SK-N-SH (cell line): ENCODE measurements around the gene BTBD2. TPM values are rescaled to one million over a fixed set of nuclear protein-coding genes. Genes with fewer than 3 reads are reported as not detected.

Experiments used
- CTCF ChIA-PET: fragments of 300-600, 350-600 bp; formaldehyde crosslinking; extraction: SDS; loops from one replicate; lab custom pipeline; 2021; lab: Yijun Ruan, JAX
- POLR2A ChIA-PET: fragments of 350-600 bp; sonication (Branson Sonifier 250); formaldehyde crosslinking; extraction: SDS; loops from one replicate; lab custom pipeline; 2020; ENCODE audit warnings: antibody characterized with exemption, inconsistent platforms; lab: Yijun Ruan, JAX
- DNase-seq: peaks from one replicate; pipeline ENCODE4 v3.0.0; 2012
- H2AFZ ChIP-seq: fragments of 200-600 bp; sonication (generic); 2 replicates; pipeline ENCODE4 v1.8.1; 2016; ENCODE audit warnings: antibody characterized with exemption, mild to moderate bottlenecking, low read depth
- H3F3A ChIP-seq: fragments of 200-600 bp; sonication (generic); replicated peaks from 2 replicates; pipeline ENCODE3; 2016; ENCODE audit warnings: antibody characterized with exemption, mild to moderate bottlenecking; ENCODE audit not compliant: insufficient read depth
- H3K27ac ChIP-seq, 2 experiments: fragments of 200-500 bp in 1 of 2; fragments of 200-600 bp in 1 of 2; sonication (Bioruptor generic) in 1 of 2; sonication (generic), shearing (Covaris generic) in 1 of 2; 2 replicates each; pipeline versions ENCODE4 v1.5.1 to v1.6.1; 2014 to 2016; ENCODE audit warnings: low read depth in 2 of 2, inconsistent platforms in 1 of 2, low read length in 1 of 2, mild to moderate bottlenecking in 1 of 2, mixed read lengths in 1 of 2
- H3K27me3 ChIP-seq: fragments of 200-600 bp; sonication (generic), shearing (Covaris generic); 2 replicates; pipeline ENCODE4 v1.6.1; 2016; ENCODE audit warnings: mixed run types; ENCODE audit not compliant: insufficient read depth
- H3K36me3 ChIP-seq, 2 experiments: fragments of 200-500 bp in 1 of 2; fragments of 200-600 bp in 1 of 2; sonication (Bioruptor generic) in 1 of 2; sonication (generic) in 1 of 2; replicated peaks in 1 of 2; 2 replicates each; pipeline versions ENCODE3 to v1.5.1; 2014 to 2016; ENCODE audit warnings: low read length in 1 of 2, mild to moderate bottlenecking in 1 of 2; ENCODE audit not compliant: insufficient read depth in 2 of 2, control insufficient read depth in 1 of 2
- H3K4me1 ChIP-seq, 2 experiments: fragments of 200-500 bp in 1 of 2; fragments of 200-600 bp in 1 of 2; sonication (Bioruptor generic) in 1 of 2; sonication (generic), shearing (Covaris generic) in 1 of 2; 2 replicates each; pipeline versions ENCODE4 v1.5.1 to v1.6.1; 2014 to 2016; ENCODE audit warnings: low read depth in 1 of 2, low read length in 1 of 2, mixed run types in 1 of 2; ENCODE audit not compliant: insufficient read depth in 2 of 2, control insufficient read depth in 1 of 2
- H3K4me2 ChIP-seq: fragments of 200-600 bp; sonication (generic), shearing (Covaris generic); 2 replicates; pipeline ENCODE4 v1.6.1; 2017; ENCODE audit warnings: mixed run types
- H3K4me3 ChIP-seq, 2 experiments: fragments of 200-500 bp in 1 of 2; fragments of 200-600 bp in 1 of 2; sonication (Bioruptor generic) in 1 of 2; sonication (generic), shearing (Covaris generic) in 1 of 2; 2 replicates each; pipeline versions ENCODE4 v1.5.1 to v1.8.1; 2014 to 2016; ENCODE audit warnings: low read depth in 2 of 2, inconsistent platforms in 1 of 2, low read length in 1 of 2, mild to moderate bottlenecking in 1 of 2, mixed read lengths in 1 of 2, moderate library complexity in 1 of 2
- H3K79me2 ChIP-seq: fragments of 200-600 bp; sonication (generic); 2 replicates; pipeline ENCODE4 v1.8.1; 2017; ENCODE audit warnings: mild to moderate bottlenecking; ENCODE audit not compliant: insufficient read depth
- H3K9ac ChIP-seq: fragments of 200-600 bp; sonication (generic); 2 replicates; pipeline ENCODE4 v1.6.1; 2017; ENCODE audit warnings: mixed run types
- H3K9me2 ChIP-seq: fragments of 200-600 bp; sonication (generic); 2 replicates; pipeline ENCODE4 v1.6.1; 2017; ENCODE audit warnings: mixed run types
- H3K9me3 ChIP-seq: fragments of 200-600 bp; sonication (generic); 2 replicates; pipeline ENCODE4 v1.6.1; 2017; ENCODE audit warnings: mixed run types, mild to moderate bottlenecking, moderate library complexity
- H4K20me1 ChIP-seq: fragments of 200-600 bp; sonication (generic); 2 replicates; pipeline ENCODE4 v1.6.1; 2017; ENCODE audit warnings: mild to moderate bottlenecking, mixed run types; ENCODE audit not compliant: insufficient read depth
- CHD2 ChIP-seq: fragments of 150-350 bp; IDR thresholded peaks from 2 replicates; pipeline ENCODE4 v1.6.1; 2018; ENCODE audit warnings: low read length; ENCODE audit not compliant: partially characterized antibody
- ELF1 ChIP-seq: IDR thresholded peaks from 2 replicates; pipeline ENCODE4 v1.4.0; 2012
- EP300 ChIP-seq, 2 experiments: IDR thresholded peaks; 2 replicates each; pipeline versions ENCODE4 v1.4.0 to v1.6.1; 2012; ENCODE audit warnings: borderline replicate concordance in 1 of 2, low read depth in 1 of 2, low read length in 1 of 2
- FOXJ3 ChIP-seq: sonication (generic); formaldehyde crosslinking; IDR thresholded peaks from 2 replicates; pipeline ENCODE4 v1.5.1; 2020; ENCODE audit warnings: mild to moderate bottlenecking, missing genetic modification reagents
- JUND ChIP-seq: IDR thresholded peaks from 2 replicates; pipeline ENCODE4 v1.4.0; 2012
- MXI1 ChIP-seq: IDR thresholded peaks from 2 replicates; pipeline ENCODE4 v1.6.1; 2012; ENCODE audit warnings: mild to moderate bottlenecking, low read depth, low read length, improper control_type of control experiment
- NFIC ChIP-seq: IDR thresholded peaks from 2 replicates; pipeline ENCODE4 v1.4.0; 2012; ENCODE audit warnings: borderline replicate concordance
- NRF1 ChIP-seq: IDR thresholded peaks from 2 replicates; pipeline ENCODE4 v1.6.1; 2012; ENCODE audit warnings: low read depth, mild to moderate bottlenecking, low read length
- PBX3 ChIP-seq: IDR thresholded peaks from 2 replicates; pipeline ENCODE4; 2012
- POLR2AphosphoS5 ChIP-seq: IDR thresholded peaks from 2 replicates; pipeline ENCODE4 v1.6.1; 2012; ENCODE audit warnings: low read depth, low read length
- RAD21 ChIP-seq: IDR thresholded peaks from 2 replicates; pipeline ENCODE4 v1.6.1; 2012; ENCODE audit warnings: mild to moderate bottlenecking, low read length
- RCOR1 ChIP-seq: fragments of 150-350 bp; IDR thresholded peaks from 2 replicates; pipeline ENCODE4 v1.6.1; 2017; ENCODE audit warnings: antibody characterized with exemption, low read length
- RFX5 ChIP-seq: IDR thresholded peaks from 2 replicates; pipeline ENCODE4 v1.6.1; 2012; ENCODE audit warnings: mild to moderate bottlenecking, improper control_type of control experiment, low read length
- RXRA ChIP-seq: IDR thresholded peaks from 2 replicates; pipeline ENCODE4 v1.4.0; 2012; ENCODE audit warnings: low read depth, mild to moderate bottlenecking, borderline replicate concordance
- SIN3A ChIP-seq: IDR thresholded peaks from 2 replicates; pipeline ENCODE4 v1.6.1; 2012; ENCODE audit warnings: low read depth, mild to moderate bottlenecking, low read length, moderate library complexity, borderline replicate concordance
- TAF1 ChIP-seq: IDR thresholded peaks from 2 replicates; pipeline ENCODE4 v1.6.1; 2012; ENCODE audit warnings: low read depth, mild to moderate bottlenecking, low read length, moderate library complexity, borderline replicate concordance
- TCF12 ChIP-seq: IDR thresholded peaks from 2 replicates; pipeline ENCODE4 v1.4.0; 2012
- TEAD4 ChIP-seq: IDR thresholded peaks from 2 replicates; pipeline ENCODE4 v1.4.0; 2012; ENCODE audit warnings: mild to moderate bottlenecking, borderline replicate concordance; ENCODE audit not compliant: insufficient read depth
- USF1 ChIP-seq: IDR thresholded peaks from 2 replicates; pipeline ENCODE4 v1.4.0; 2012; ENCODE audit warnings: low read depth, borderline replicate concordance
- ZBTB33 ChIP-seq: IDR thresholded peaks from 2 replicates; pipeline ENCODE4 v1.4.0; 2012; ENCODE audit warnings: low read depth, borderline replicate concordance
- WGBS: methylation state at CpG from one replicate; pipeline ENCODE4 v1.1.6; 2017; ENCODE audit warnings: low lambda C conversion rate; 5-methylcytosine and 5-hydroxymethylcytosine counted together
- polyA plus RNA-seq, 3 experiments: library from polyadenylated mRNA; depleted of rRNA; stranded (reverse); fragments of >200 nt; gene quantifications; 2 replicates each; pipeline ENCODE4 v1.2.3, GENCODE V29; 2012
- TF ChIP-seq, protein P1 (sequence below): IDR thresholded peaks from 2 replicates; pipeline ENCODE4 v1.6.1; 2012; ENCODE audit warnings: mild to moderate bottlenecking, low read depth, low read length, moderate library complexity
- TF ChIP-seq, protein P2 (sequence below): fragments of 150-350 bp; IDR thresholded peaks from 2 replicates; pipeline ENCODE4 v1.6.1; 2016; ENCODE audit warnings: mild to moderate bottlenecking, low read depth, low read length

BTBD2 gene
- polyA plus RNA-seq, 1 of the 3 experiments (the other 2 are of a cell fraction), result 66.8 TPM

DNA sequence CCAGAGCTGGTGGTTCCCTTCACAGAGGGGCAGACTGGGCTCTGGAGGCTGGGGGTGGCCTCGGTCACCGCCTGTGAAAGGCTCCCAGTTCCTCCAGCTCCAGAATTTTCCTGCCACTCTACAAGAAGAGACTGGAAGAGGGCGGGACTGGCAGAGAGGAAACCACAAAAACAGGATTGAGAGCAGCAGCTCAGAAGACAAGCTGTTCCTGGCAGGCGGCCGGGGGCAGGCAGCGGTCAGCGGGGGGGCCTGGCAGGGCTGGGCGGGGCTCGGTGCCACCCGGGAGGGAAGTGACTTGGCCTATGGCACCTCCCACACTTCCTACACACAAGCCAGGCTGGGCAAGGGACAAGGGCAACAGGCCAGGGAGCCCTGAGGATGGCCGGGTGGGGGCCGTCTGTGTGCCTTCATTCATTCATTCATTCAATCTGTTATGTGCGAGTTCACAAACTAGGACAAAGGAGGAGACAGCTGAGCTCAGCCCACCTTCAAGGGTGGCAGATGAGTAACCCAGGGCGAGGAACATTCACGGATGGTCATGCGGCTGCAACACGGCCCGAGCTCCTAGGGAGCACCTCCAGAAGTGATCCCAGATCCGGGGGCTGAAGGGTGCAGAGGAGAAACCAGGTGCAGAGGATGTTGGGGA is 16.9 kb upstream of the BTBD2 start:
- TF ChIP-seq ZBTB33 (no peak), FOXJ3 (CRISPR knock-in tag) (no peak), CHD2 (no peak), TEAD4 (no peak), TAF1 (peak; percentile 34; the same call in 1 of the 2 replicates), JUND (no peak), TCF12 (peak; percentile 76), USF1 (0 out of 2 replicates have a peak, but pooled peaks have one; percentile 11), EP300 (IDR thresholded peaks at IDR 0.05; ENCODE audit: borderline replicate concordance in 1 of 2, low read depth in 1 of 2, low read length in 1 of 2) (peak; percentile 46 to 49; a peak in 3 of 4 replicates), RFX5 (peak; percentile 78), PBX3 (peak; percentile 81), RCOR1 (peak; percentile 23; the same call in 1 of the 2 replicates), RAD21 (peak; percentile 19; the same call in 1 of the 2 replicates), MXI1 (peak; percentile 70), NFIC (peak; percentile 93), NRF1 (no peak), RXRA (peak; percentile 99), POLR2AphosphoS5 (peak; percentile 59; the same call in 1 of the 2 replicates), SIN3A (peak; percentile 84; the same call in 1 of the 2 replicates), ELF1 (peak; percentile 62; the same call in 1 of the 2 replicates)
- TF ChIP-seq, protein P1, sequence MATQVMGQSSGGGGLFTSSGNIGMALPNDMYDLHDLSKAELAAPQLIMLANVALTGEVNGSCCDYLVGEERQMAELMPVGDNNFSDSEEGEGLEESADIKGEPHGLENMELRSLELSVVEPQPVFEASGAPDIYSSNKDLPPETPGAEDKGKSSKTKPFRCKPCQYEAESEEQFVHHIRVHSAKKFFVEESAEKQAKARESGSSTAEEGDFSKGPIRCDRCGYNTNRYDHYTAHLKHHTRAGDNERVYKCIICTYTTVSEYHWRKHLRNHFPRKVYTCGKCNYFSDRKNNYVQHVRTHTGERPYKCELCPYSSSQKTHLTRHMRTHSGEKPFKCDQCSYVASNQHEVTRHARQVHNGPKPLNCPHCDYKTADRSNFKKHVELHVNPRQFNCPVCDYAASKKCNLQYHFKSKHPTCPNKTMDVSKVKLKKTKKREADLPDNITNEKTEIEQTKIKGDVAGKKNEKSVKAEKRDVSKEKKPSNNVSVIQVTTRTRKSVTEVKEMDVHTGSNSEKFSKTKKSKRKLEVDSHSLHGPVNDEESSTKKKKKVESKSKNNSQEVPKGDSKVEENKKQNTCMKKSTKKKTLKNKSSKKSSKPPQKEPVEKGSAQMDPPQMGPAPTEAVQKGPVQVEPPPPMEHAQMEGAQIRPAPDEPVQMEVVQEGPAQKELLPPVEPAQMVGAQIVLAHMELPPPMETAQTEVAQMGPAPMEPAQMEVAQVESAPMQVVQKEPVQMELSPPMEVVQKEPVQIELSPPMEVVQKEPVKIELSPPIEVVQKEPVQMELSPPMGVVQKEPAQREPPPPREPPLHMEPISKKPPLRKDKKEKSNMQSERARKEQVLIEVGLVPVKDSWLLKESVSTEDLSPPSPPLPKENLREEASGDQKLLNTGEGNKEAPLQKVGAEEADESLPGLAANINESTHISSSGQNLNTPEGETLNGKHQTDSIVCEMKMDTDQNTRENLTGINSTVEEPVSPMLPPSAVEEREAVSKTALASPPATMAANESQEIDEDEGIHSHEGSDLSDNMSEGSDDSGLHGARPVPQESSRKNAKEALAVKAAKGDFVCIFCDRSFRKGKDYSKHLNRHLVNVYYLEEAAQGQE, result 0 out of 2 replicates have a peak, but pooled peaks have one; percentile 7
- TF ChIP-seq, protein P2, sequence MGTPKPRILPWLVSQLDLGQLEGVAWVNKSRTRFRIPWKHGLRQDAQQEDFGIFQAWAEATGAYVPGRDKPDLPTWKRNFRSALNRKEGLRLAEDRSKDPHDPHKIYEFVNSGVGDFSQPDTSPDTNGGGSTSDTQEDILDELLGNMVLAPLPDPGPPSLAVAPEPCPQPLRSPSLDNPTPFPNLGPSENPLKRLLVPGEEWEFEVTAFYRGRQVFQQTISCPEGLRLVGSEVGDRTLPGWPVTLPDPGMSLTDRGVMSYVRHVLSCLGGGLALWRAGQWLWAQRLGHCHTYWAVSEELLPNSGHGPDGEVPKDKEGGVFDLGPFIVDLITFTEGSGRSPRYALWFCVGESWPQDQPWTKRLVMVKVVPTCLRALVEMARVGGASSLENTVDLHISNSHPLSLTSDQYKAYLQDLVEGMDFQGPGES, result no peak
- H2AFZ ChIP-seq, result peak overlapping the region; percentile 69; the same call in 1 of the 2 replicates
- no peak overlapping the region for H3K4me3 ChIP-seq
- no peaks in the 10 kb centered on the region for H3K36me3 ChIP-seq
- CTCF ChIA-PET, result interaction anchor here (0.9 to 2.5 kb wide), 7 partner anchors 10 to 65 kb away, joined by 3 to 15 read pairs (median 4); partner anchors contain the start of gene MOB3A
- no peaks in the 10 kb centered on the region for H3K27me3 ChIP-seq
- DNase-seq, result peak; percentile 91
- H3K4me1 ChIP-seq, result peaks cover 10 to 23% of the 10 kb centered on the region in 2 experiments; a peak in 3 of 4 replicates
- peak overlapping the region; percentile 55 to 95 for H3K27ac ChIP-seq
- H3K4me2 ChIP-seq, result peak overlapping the region; percentile 74
- H4K20me1 ChIP-seq, result no peaks in the 10 kb centered on the region
- H3F3A ChIP-seq, result peaks cover 6% of the 10 kb centered on the region
- no peaks in the 10 kb centered on the region for H3K79me2 ChIP-seq
- POLR2A ChIA-PET, result interaction anchor here (0.6 to 1.9 kb wide), 7 partner anchors 9 to 50 kb away, joined by 3 to 13 read pairs (median 3); no protein-coding TSS in a partner anchor
- WGBS, result 15% methylated on average over 19 of the region's 19 CpGs
- peak overlapping the region; percentile 40; the same call in 1 of the 2 replicates for H3K9ac ChIP-seq
- H3K9me2 ChIP-seq, result no peaks in the 10 kb centered on the region
- no peaks in the 10 kb centered on the region for H3K9me3 ChIP-seq
